MM.1S (cell line): ENCODE results near the gene PLEKHH3.

Experiments
- DNase-seq: peaks from one replicate; pipeline ENCODE4 v3.0.0-alpha.2; 2015
- H2AFZ ChIP-seq: fragments of 300-600 bp; sonication (generic); 2 replicates; pipeline ENCODE4 v1.6.0; 2016; ENCODE audit warnings: antibody characterized with exemption, low read length
- H3F3A ChIP-seq: fragments of 300-600 bp; sonication (generic); 2 replicates; pipeline ENCODE4 v1.6.1; 2016; ENCODE audit warnings: mild to moderate bottlenecking, antibody characterized with exemption, low read length, moderate library complexity, mixed read lengths; ENCODE audit not compliant: insufficient read depth
- H3K27ac ChIP-seq: fragments of 300-600 bp; sonication (generic); 2 replicates; pipeline ENCODE4 v1.5.1; 2016; ENCODE audit warnings: mild to moderate bottlenecking, low read length
- H3K27me3 ChIP-seq: fragments of 300-600 bp; sonication (generic); replicated peaks from 2 replicates; pipeline ENCODE4 v1.6.0; 2016; ENCODE audit warnings: low read length; ENCODE audit not compliant: insufficient read depth
- H3K36me3 ChIP-seq: fragments of 300-600 bp; sonication (generic); replicated peaks from 2 replicates; pipeline ENCODE4 v1.6.1; 2016; ENCODE audit warnings: mild to moderate bottlenecking, low read length, mixed read lengths; ENCODE audit not compliant: insufficient read depth
- H3K4me1 ChIP-seq: fragments of 300-600 bp; sonication (generic); 2 replicates; pipeline ENCODE4 v1.6.1; 2016; ENCODE audit warnings: low read length, mixed read lengths
- H3K4me2 ChIP-seq: fragments of 300-600 bp; sonication (generic); 2 replicates; pipeline ENCODE4 v1.6.0; 2016; ENCODE audit warnings: low read depth, low read length
- H3K4me3 ChIP-seq: fragments of 300-600 bp; sonication (generic); 2 replicates; pipeline ENCODE4 v1.5.1; 2016; ENCODE audit warnings: low read length, mixed read lengths
- H3K79me2 ChIP-seq: fragments of 300-600 bp; sonication (generic); 2 replicates; pipeline ENCODE4 v1.6.1; 2016; ENCODE audit warnings: mixed run types, low read length, mixed read lengths
- H3K9ac ChIP-seq: fragments of 300-600 bp; sonication (generic); 2 replicates; pipeline ENCODE4 v1.6.1; 2016; ENCODE audit warnings: low read length, mixed read lengths
- H3K9me2 ChIP-seq: fragments of 300-600 bp; sonication (generic); replicated peaks from 2 replicates; pipeline ENCODE4 v1.6.1; 2016; ENCODE audit warnings: mild to moderate bottlenecking, low read length, mixed read lengths; ENCODE audit not compliant: insufficient read depth
- H3K9me3 ChIP-seq: fragments of 300-600 bp; sonication (generic); replicated peaks from 2 replicates; pipeline ENCODE4 v1.6.1; 2016; ENCODE audit warnings: mild to moderate bottlenecking, low read length, mixed read lengths; ENCODE audit not compliant: insufficient read depth
- H4K20me1 ChIP-seq: fragments of 300-600 bp; sonication (generic); 2 replicates; pipeline ENCODE4 v1.6.1; 2016; ENCODE audit warnings: mild to moderate bottlenecking, low read length, moderate library complexity, mixed read lengths; ENCODE audit not compliant: insufficient read depth
- EZH2 ChIP-seq: fragments of 300-600 bp; sonication (generic); optimal IDR thresholded peaks from 2 replicates; pipeline ENCODE3; 2017; ENCODE audit warnings: low read depth, mild to moderate bottlenecking, antibody characterized with exemption, low read length, mixed read lengths
- EZH2phosphoT487 ChIP-seq: fragments of 300-600 bp; sonication (generic); IDR thresholded peaks from 2 replicates; pipeline ENCODE4 v1.6.1; 2018; ENCODE audit warnings: antibody characterized with exemption, low read length
- TF ChIP-seq, protein P1 (sequence below): fragments of 300-600 bp; sonication (generic); IDR thresholded peaks from 2 replicates; pipeline ENCODE4 v1.5.1; 2016; ENCODE audit warnings: antibody characterized with exemption, low read length, mixed read lengths

PLEKHH3 gene

DNA sequence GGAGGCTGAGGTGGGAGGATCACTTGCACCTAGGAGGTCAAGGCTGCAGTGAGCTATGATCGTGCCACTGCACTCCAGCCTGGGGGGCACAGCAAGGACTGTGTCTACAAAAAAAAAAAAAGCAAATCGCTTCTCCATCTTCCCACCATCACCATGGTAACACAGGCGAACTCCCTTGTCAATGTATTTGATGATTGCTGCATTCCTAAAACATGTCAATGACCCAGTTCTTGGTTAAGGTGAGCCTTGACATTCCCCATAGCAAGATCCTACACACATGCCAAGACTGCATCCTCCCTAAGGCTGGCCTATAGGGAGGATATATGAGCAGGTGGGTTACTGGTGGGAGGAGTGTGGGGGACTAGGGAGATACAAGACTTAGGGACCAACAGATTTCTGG is 17.7 kb upstream of the PLEKHH3 start:
- no peaks in the 10 kb centered on the region for H3F3A ChIP-seq
- no peaks in the 10 kb centered on the region for H3K9me2 ChIP-seq
- no peaks in the 10 kb centered on the region for H3K9me3 ChIP-seq
- no peak overlapping the region for H3K4me3 ChIP-seq
- H3K9ac ChIP-seq: no peak overlapping the region
- H3K36me3 ChIP-seq: no peaks in the 10 kb centered on the region
- no peaks in the 10 kb centered on the region for H3K27me3 ChIP-seq
- no peaks in the 10 kb centered on the region for H3K79me2 ChIP-seq
- no peak overlapping the region for H3K4me2 ChIP-seq
- no peak overlapping the region for H2AFZ ChIP-seq
- no peak for TF ChIP-seq EZH2phosphoT487
- no peak for DNase-seq
- no peaks in the 10 kb centered on the region for H4K20me1 ChIP-seq
- no peaks in the 10 kb centered on the region for H3K4me1 ChIP-seq
- H3K27ac ChIP-seq: no peak overlapping the region

- DNase-seq: no peak
- Histone ChIP-seq H3K9ac (no peak overlapping the region), H3K79me2 (no peaks in the 10 kb centered on the region), H3F3A (no peaks in the 10 kb centered on the region), H3K9me2 (no peaks in the 10 kb centered on the region), H3K36me3 (no peaks in the 10 kb centered on the region), H3K27ac (no peak overlapping the region), H4K20me1 (no peaks in the 10 kb centered on the region), H3K4me3 (no peak overlapping the region), H3K9me3 (no peaks in the 10 kb centered on the region), H3K4me2 (no peak overlapping the region), H3K4me1 (no peaks in the 10 kb centered on the region), H3K27me3 (no peaks in the 10 kb centered on the region), H2AFZ (no peak overlapping the region)
- TF ChIP-seq EZH2phosphoT487 (no peak), EZH2 (no peak)
- TF ChIP-seq, protein P1, sequence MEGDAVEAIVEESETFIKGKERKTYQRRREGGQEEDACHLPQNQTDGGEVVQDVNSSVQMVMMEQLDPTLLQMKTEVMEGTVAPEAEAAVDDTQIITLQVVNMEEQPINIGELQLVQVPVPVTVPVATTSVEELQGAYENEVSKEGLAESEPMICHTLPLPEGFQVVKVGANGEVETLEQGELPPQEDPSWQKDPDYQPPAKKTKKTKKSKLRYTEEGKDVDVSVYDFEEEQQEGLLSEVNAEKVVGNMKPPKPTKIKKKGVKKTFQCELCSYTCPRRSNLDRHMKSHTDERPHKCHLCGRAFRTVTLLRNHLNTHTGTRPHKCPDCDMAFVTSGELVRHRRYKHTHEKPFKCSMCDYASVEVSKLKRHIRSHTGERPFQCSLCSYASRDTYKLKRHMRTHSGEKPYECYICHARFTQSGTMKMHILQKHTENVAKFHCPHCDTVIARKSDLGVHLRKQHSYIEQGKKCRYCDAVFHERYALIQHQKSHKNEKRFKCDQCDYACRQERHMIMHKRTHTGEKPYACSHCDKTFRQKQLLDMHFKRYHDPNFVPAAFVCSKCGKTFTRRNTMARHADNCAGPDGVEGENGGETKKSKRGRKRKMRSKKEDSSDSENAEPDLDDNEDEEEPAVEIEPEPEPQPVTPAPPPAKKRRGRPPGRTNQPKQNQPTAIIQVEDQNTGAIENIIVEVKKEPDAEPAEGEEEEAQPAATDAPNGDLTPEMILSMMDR: no peak
Observed at GRCh38 chr17:42692489-42692888, 15.7 kb upstream of the PLEKHH3 start.

DNA sequence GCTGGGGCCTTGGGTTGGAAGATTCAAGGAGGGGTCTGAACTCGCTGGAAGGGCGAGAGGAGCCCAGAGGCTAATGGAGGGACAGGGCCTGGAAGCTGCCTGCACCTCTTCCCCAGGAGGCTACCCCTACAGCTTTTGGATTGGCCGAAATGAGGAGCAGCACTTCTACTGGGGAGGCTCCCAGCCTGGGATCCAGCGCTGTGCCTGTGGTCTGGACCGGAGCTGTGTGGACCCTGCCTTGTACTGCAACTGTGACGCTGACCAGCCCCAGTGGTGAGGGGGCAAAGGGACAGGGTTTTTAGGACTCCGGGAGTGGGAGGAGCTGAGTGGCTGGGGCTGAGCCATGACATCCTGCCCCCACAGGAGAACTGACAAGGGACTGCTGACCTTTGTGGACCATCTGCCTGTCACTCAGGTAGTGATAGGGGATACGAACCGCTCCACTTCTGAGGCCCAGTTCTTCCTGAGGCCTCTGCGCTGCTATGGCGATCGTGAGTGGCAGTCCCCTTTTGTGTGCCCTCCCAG is 14.3 kb upstream of the PLEKHH3 start:
- H3K36me3 ChIP-seq: no peaks in the 10 kb centered on the region
- no peaks in the 10 kb centered on the region for H3K9me2 ChIP-seq
- TF ChIP-seq EZH2phosphoT487 (no peak), EZH2 (no peak)
- TF ChIP-seq, protein P1: no peak
- DNase-seq: no peak
- no peaks in the 10 kb centered on the region for H3K79me2 ChIP-seq
- no peaks in the 10 kb centered on the region for H3K27me3 ChIP-seq
- H3K4me1 ChIP-seq: no peaks in the 10 kb centered on the region
- H3F3A ChIP-seq: no peaks in the 10 kb centered on the region
- no peak overlapping the region for H3K4me2 ChIP-seq
- no peak overlapping the region for H3K27ac ChIP-seq
- no peak overlapping the region for H2AFZ ChIP-seq
- no peak overlapping the region for H3K4me3 ChIP-seq
- H3K9ac ChIP-seq: no peak overlapping the region
- no peaks in the 10 kb centered on the region for H4K20me1 ChIP-seq
- H3K9me3 ChIP-seq: no peaks in the 10 kb centered on the region

DNA sequence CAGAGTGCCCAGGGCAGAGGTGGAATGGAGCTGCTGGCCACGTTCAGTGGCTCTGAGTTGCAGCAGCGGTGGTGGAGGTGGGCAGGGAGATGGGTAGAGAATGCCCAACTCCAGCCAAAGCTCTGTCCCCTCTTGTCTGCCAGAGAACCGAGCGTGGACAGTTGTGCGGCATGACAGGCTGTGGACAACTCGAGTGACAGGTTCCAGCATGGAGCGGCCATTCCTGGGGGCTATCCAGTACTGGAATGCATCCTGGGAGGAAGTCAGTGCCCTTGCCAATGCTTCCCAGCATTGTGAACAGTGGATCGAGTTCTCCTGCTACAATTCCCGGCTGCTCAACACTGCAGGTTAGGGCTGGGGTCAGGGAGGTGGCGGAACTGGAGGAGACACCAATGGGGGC is 13.8 kb upstream of the PLEKHH3 start:
- Histone ChIP-seq H3K4me2 (no peak overlapping the region), H3K36me3 (no peaks in the 10 kb centered on the region)

More for the DNA sequence above, 13.8 kb upstream of the PLEKHH3 start:
- DNase-seq: no peak
- H3K9ac ChIP-seq: no peak overlapping the region
- no peaks in the 10 kb centered on the region for H3K4me1 ChIP-seq
- H3F3A ChIP-seq: no peaks in the 10 kb centered on the region
- no peaks in the 10 kb centered on the region for H4K20me1 ChIP-seq
- no peaks in the 10 kb centered on the region for H3K9me3 ChIP-seq
- H3K27me3 ChIP-seq: no peaks in the 10 kb centered on the region
- TF ChIP-seq, protein P1: no peak
- no peak for TF ChIP-seq EZH2
- no peak for TF ChIP-seq EZH2phosphoT487
- H3K27ac ChIP-seq: no peak overlapping the region
- no peak overlapping the region for H3K4me3 ChIP-seq
- H2AFZ ChIP-seq: no peak overlapping the region
- H3K9me2 ChIP-seq: no peaks in the 10 kb centered on the region
- no peaks in the 10 kb centered on the region for H3K79me2 ChIP-seq
